HEK293T (cell line): ENCODE measurements around the gene PAPOLA.

ENCODE experiments used
- CTCF ChIA-PET: fragments of 350-600 bp; formaldehyde crosslinking; extraction: SDS; loops from one replicate; lab custom pipeline; 2021; ENCODE audit warnings: antibody characterized with exemption, inconsistent platforms; lab: Yijun Ruan, JAX
- POLR2A ChIA-PET: fragments of 350-600 bp; formaldehyde crosslinking; extraction: SDS; loops from one replicate; lab custom pipeline; 2020; ENCODE audit warnings: antibody characterized with exemption, inconsistent platforms; lab: Yijun Ruan, JAX
- DNase-seq: peaks from one replicate; pipeline ENCODE4 v3.0.0; 2012; ENCODE audit warnings: mixed read lengths; ENCODE audit errors: extremely low spot score
- ARNT ChIP-seq: fragments of 450-650 bp; IDR thresholded peaks from 2 replicates; pipeline ENCODE4 v1.6.1; 2017; ENCODE audit warnings: mild to moderate bottlenecking
- BHLHE40 ChIP-seq: fragments of 450-650 bp; IDR thresholded peaks from 2 replicates; pipeline ENCODE4 v1.6.1; 2016; ENCODE audit warnings: mild to moderate bottlenecking, moderate library complexity, borderline replicate concordance
- CTBP1 ChIP-seq: fragments of 450-650 bp; IDR thresholded peaks from 2 replicates; pipeline ENCODE4 v1.6.1; 2016; ENCODE audit warnings: borderline replicate concordance
- ELF4 ChIP-seq: fragments of 450-650 bp; IDR thresholded peaks from 2 replicates; pipeline ENCODE4 v1.6.1; 2017; ENCODE audit warnings: antibody characterized with exemption
- FOXA1 ChIP-seq: fragments of 450-650 bp; IDR thresholded peaks from 2 replicates; pipeline ENCODE4 v1.6.1; 2016; ENCODE audit warnings: mild to moderate bottlenecking
- FOXK2 ChIP-seq: fragments of 450-650 bp; IDR thresholded peaks from 2 replicates; pipeline ENCODE4 v1.6.1; 2016; ENCODE audit warnings: mild to moderate bottlenecking
- FOXM1 ChIP-seq: fragments of 450-650 bp; IDR thresholded peaks from 2 replicates; pipeline ENCODE4 v1.6.1; 2017; ENCODE audit warnings: mild to moderate bottlenecking, borderline replicate concordance
- HDGF ChIP-seq: fragments of 450-650 bp; IDR thresholded peaks from 2 replicates; pipeline ENCODE4 v1.6.1; 2017; ENCODE audit warnings: antibody characterized with exemption, borderline replicate concordance
- L3MBTL2 ChIP-seq: fragments of 450-650 bp; conservative IDR thresholded peaks from 2 replicates; pipeline ENCODE4 v1.6.1; 2016; ENCODE audit warnings: mild to moderate bottlenecking
- LEF1 ChIP-seq: fragments of 450-650 bp; IDR thresholded peaks from 2 replicates; pipeline ENCODE4 v1.6.1; 2017; ENCODE audit warnings: mild to moderate bottlenecking, borderline replicate concordance
- NFRKB ChIP-seq: fragments of 450-650 bp; IDR thresholded peaks from 2 replicates; pipeline ENCODE4 v1.6.1; 2016; ENCODE audit warnings: mild to moderate bottlenecking, moderate library complexity
- PKNOX1 ChIP-seq: fragments of 450-650 bp; IDR thresholded peaks from 2 replicates; pipeline ENCODE4 v1.6.1; 2016
- SP1 ChIP-seq: fragments of 450-650 bp; IDR thresholded peaks from 2 replicates; pipeline ENCODE4 v1.6.1; 2017
- SUZ12 ChIP-seq: fragments of 450-650 bp; IDR thresholded peaks from 2 replicates; pipeline ENCODE4 v1.6.1; 2016; ENCODE audit warnings: mild to moderate bottlenecking
- TARDBP ChIP-seq: fragments of 450-650 bp; IDR thresholded peaks from 2 replicates; pipeline ENCODE4 v1.6.1; 2016
- ZNF384 ChIP-seq: fragments of 450-650 bp; IDR thresholded peaks from 2 replicates; pipeline ENCODE4 v1.6.1; 2016

The PAPOLA gene

GRCh38 chr14:96559571-96559970 lies 57.4 kb downstream of the PAPOLA start:
- CTCF ChIA-PET, result interaction anchor here (0.6 kb wide), 1 partner anchor 219 kb away, joined by 7 read pairs; no protein-coding TSS in a partner anchor
- TF ChIP-seq FOXK2 (no peak), L3MBTL2 (no peak), LEF1 (no peak), HDGF (no peak), TARDBP (no peak), ZNF384 (no peak), BHLHE40 (no peak), ARNT (no peak), SUZ12 (no peak), FOXA1 (no peak), CTBP1 (no peak)
- DNase-seq, result no peak
- POLR2A ChIA-PET, result no interaction called here

- DNase-seq, result no peak
- POLR2A ChIA-PET, result no interaction called here
- CTCF ChIA-PET, result no interaction called here
- no peak for TF ChIP-seq ZNF384
- TF ChIP-seq FOXK2, result no peak
- no peak for TF ChIP-seq NFRKB
- no peak for TF ChIP-seq FOXM1
- no peak for TF ChIP-seq ARNT
- TF ChIP-seq L3MBTL2, result no peak
- TF ChIP-seq ELF4, result no peak
- no peak for TF ChIP-seq LEF1
- TF ChIP-seq HDGF, result no peak
- no peak for TF ChIP-seq TARDBP
- no peak for TF ChIP-seq FOXA1
- no peak for TF ChIP-seq PKNOX1
- TF ChIP-seq CTBP1, result no peak
- no peak for TF ChIP-seq SUZ12
- TF ChIP-seq SP1, result no peak
- no peak for TF ChIP-seq BHLHE40
Measured at GRCh38 chr14:96564389-96564788, 62.2 kb downstream of the PAPOLA start.

- ChIA-PET CTCF (interaction anchor here (0.9 kb wide), 1 partner anchor 13 kb away, joined by 3 read pairs; no protein-coding TSS in a partner anchor), POLR2A (no interaction called here)
- TF ChIP-seq FOXK2 (no peak), ARNT (no peak), PKNOX1 (no peak), SP1 (no peak), HDGF (no peak), ELF4 (no peak)
- DNase-seq, result no peak
Measured at GRCh38 chr14:96565811-96566210, 63.6 kb downstream of the PAPOLA start.

GRCh38 chr14:96567289-96567899 lies 65.2 kb downstream of the PAPOLA start:
- ChIA-PET POLR2A (no interaction called here), CTCF (interaction anchor here (0.6 to 1.4 kb wide), 4 partner anchors 12 to 173 kb away, joined by 3 to 7 read pairs (median 3); no protein-coding TSS in a partner anchor)
- no peak for TF ChIP-seq FOXM1
- no peak for TF ChIP-seq ELF4
- no peak for TF ChIP-seq NFRKB
- TF ChIP-seq PKNOX1, result no peak
- TF ChIP-seq TARDBP, result no peak
- no peak for TF ChIP-seq SP1
- no peak for TF ChIP-seq CTBP1
- TF ChIP-seq ZNF384, result no peak
- no peak for TF ChIP-seq SUZ12
- no peak for TF ChIP-seq BHLHE40
- TF ChIP-seq HDGF, result no peak
- DNase-seq, result no peak

GRCh38 chr14:96568621-96569020 lies 66.4 kb downstream of the PAPOLA start:
- TF ChIP-seq PKNOX1 (no peak), FOXM1 (no peak), LEF1 (no peak), BHLHE40 (no peak), ZNF384 (no peak)
- ChIA-PET CTCF (no interaction called here), POLR2A (no interaction called here)
- no peak for DNase-seq

- DNase-seq, result no peak
- CTCF ChIA-PET, result no interaction called here
- POLR2A ChIA-PET, result no interaction called here
- TF ChIP-seq FOXA1 (no peak), SUZ12 (no peak), NFRKB (no peak), SP1 (no peak), ZNF384 (no peak), TARDBP (no peak)
Measured at GRCh38 chr14:96571311-96571710, 69.1 kb downstream of the PAPOLA start.
